Gastrocnemius medialis (tissue), 4 donors: ENCODE data around the gene MED6. TPM values are rescaled to one million over a fixed set of nuclear protein-coding genes. Genes with fewer than 3 reads are reported as not detected.

ENCODE experiments used
- ATAC-seq, 2 donors: fragments of 150-250 bp; one replicate each; pipeline ENCODE4 v1.9.1; 2016
- DNase-seq, 2 donors: peaks; one replicate each; pipeline ENCODE4 v3.0.0-alpha.2; 2019
- H3K27ac ChIP-seq, 4 donors: fragments of 200-600 bp; sonication (generic); 1 replicate in 1 of 4; 2 replicates in 3 of 4; pipeline ENCODE4 v1.5.1; 2016 to 2018; ENCODE audit warnings: mild to moderate bottlenecking in 2 of 4, moderate library complexity in 1 of 4
- H3K27me3 ChIP-seq, 3 donors: fragments of 200-600 bp; sonication (generic) in 2 of 3; 1 replicate in 1 of 3; 2 replicates in 2 of 3; pipeline versions ENCODE4 v1.5.1 to v1.6.0; 2016 to 2019; ENCODE audit warnings: mild to moderate bottlenecking in 1 of 3, moderate library complexity in 1 of 3
- H3K36me3 ChIP-seq, 2 donors: fragments of 200-600 bp; sonication (generic) in 1 of 2; one replicate each; pipeline ENCODE4 v1.5.1; 2017 to 2018
- H3K4me1 ChIP-seq, 2 donors: fragments of 200-600 bp; sonication (generic) in 1 of 2; one replicate each; pipeline ENCODE4 v1.5.1; 2016 to 2017; ENCODE audit warnings: mild to moderate bottlenecking in 2 of 2
- H3K4me3 ChIP-seq, 4 donors: fragments of 200-600 bp; sonication (generic) in 3 of 4; 1 replicate in 1 of 4; 2 replicates in 3 of 4; pipeline ENCODE4 v1.5.1; 2016 to 2019; ENCODE audit warnings: mild to moderate bottlenecking in 2 of 4
- H3K9me3 ChIP-seq, 3 donors: fragments of 200-600 bp; sonication (generic) in 2 of 3; 1 replicate in 1 of 3; 2 replicates in 2 of 3; pipeline ENCODE4 v1.5.1; 2016 to 2019
- CTCF ChIP-seq, 5 experiments: fragments of 450-650 bp in 3 of 5; fragments of 200-600 bp in 2 of 5; sonication (generic) in 2 of 5; IDR thresholded peaks in 4 of 5; conservative IDR thresholded peaks in 1 of 5; 1 replicate in 4 of 5; 2 replicates in 1 of 5; pipeline ENCODE4 v1.5.1; 2016 to 2019; ENCODE audit warnings: antibody characterized with exemption in 5 of 5, mild to moderate bottlenecking in 3 of 5, moderate library complexity in 3 of 5
- POLR2A ChIP-seq, 2 donors: fragments of 450-650 bp; IDR thresholded peaks; one replicate each; pipeline ENCODE4 v1.6.1; 2017; ENCODE audit warnings: antibody characterized with exemption in 2 of 2, mild to moderate bottlenecking in 2 of 2, moderate library complexity in 2 of 2
- in situ Hi-C, 4 donors: fragments of 200-750 bp; cut with MboI; loops; one replicate each; pipeline versions ENCODE4 v1.15.0 to v1.8.0; 2017; ENCODE audit warnings: low sequenced_read_pairs in 4 of 4
- intact Hi-C: fragments of 100-400 bp; cut with DNase I; formaldehyde crosslinking; loops from one replicate; pipeline ENCODE4 v1.15.1; 2023; ENCODE audit warnings: low total_unique reads
- total RNA-seq, 4 donors: library from RNA; depleted of rRNA; stranded (reverse); fragments of >200 nt; gene quantifications; one replicate each; pipeline versions ENCODE4 v1.1.0 to v1.2.3, GENCODE V29; 2016

MED6 gene
- total RNA-seq, 4 donors from 2014 or later: 13.9 to 25.0 (median 20.2) TPM

- Histone ChIP-seq H3K4me1 (peaks cover 0 to 9% of the 10 kb centered on the region in 2 donors), H3K27ac (no peak overlapping the region), H3K36me3 (no peaks in the 10 kb centered on the region), H3K4me3 (no peak overlapping the region), H3K27me3 (no peaks in the 10 kb centered on the region), H3K9me3 (no peaks in the 10 kb centered on the region)
- no peak for TF ChIP-seq POLR2A (IDR thresholded peaks at IDR 0.05)
- TF ChIP-seq CTCF (IDR thresholded peaks at IDR 0.05 in 4 of 5, conservative IDR thresholded peaks at IDR 0.05 in 1 of 5): no peak
- intact Hi-C loops (no loop called here), in situ Hi-C loops (no loop called here)
- DNase-seq (no peak), ATAC-seq (no peak)
Measured at GRCh38 chr14:70536830-70537229, 63.6 kb downstream of the MED6 start.

- Histone ChIP-seq H3K27me3 (no peaks in the 10 kb centered on the region), H3K27ac (no peak within 1 kb of the TSS), H3K36me3 (no peaks in the 10 kb centered on the region), H3K9me3 (no peaks in the 10 kb centered on the region), H3K4me1 (peaks cover 0 to 2% of the 10 kb centered on the region in 2 donors), H3K4me3 (no peak within 1 kb of the TSS)
- no peak for TF ChIP-seq POLR2A (IDR thresholded peaks at IDR 0.05)
- TF ChIP-seq CTCF (IDR thresholded peaks at IDR 0.05 in 4 of 5, conservative IDR thresholded peaks at IDR 0.05 in 1 of 5): no peak
- in situ Hi-C loops: no loop called here
- intact Hi-C loops: no loop called here
- DNase-seq (no peak), ATAC-seq (no peak)
Measured at GRCh38 chr14:70534904-70535303, 65.6 kb downstream of the MED6 start, which contains the start of gene ADAM20. Gene ADAM20 (minus strand): TSS chr14:70535004. CDS start chr14:70524757, 10,247 bp downstream.

Other genes starting within 250 kb of the MED6 start
- 10 to 100 TPM; 16.8 to 38.6 (median 26.7) TPM for gene COX16, start 241.0 kb downstream of the MED6 start, total RNA-seq
- gene SYNJ2BP, start 183.6 kb downstream of the MED6 start, total RNA-seq: 10 to 100 TPM; 21.2 to 34.1 (median 27.1) TPM
- gene ADAM21, start 148.5 kb downstream of the MED6 start, total RNA-seq: under 1 TPM in 1 of 4 donors, not detected in 3; 0.24 TPM
- gene ADAM20, start 65.7 kb downstream of the MED6 start, total RNA-seq: 1 to 10 TPM in 1 of 4 donors, under 1 TPM in 1, not detected in 2; 0.09 to 4.5 TPM
- 10 to 100 TPM in 1 of 4 donors, 1 to 10 TPM in 3; 4.4 to 10.8 (median 9.1) TPM for gene TTC9, start 41.3 kb upstream of the MED6 start, total RNA-seq
- gene MAP3K9, start 208.9 kb upstream of the MED6 start, total RNA-seq: 1 to 10 TPM; 2.4 to 5.0 (median 2.5) TPM